HL-60 (cell line): ENCODE data around the gene SLC45A1.

Experiments
- CTCF ChIP-seq: IDR thresholded peaks from one replicate; pipeline ENCODE4 v1.5.1; 2011; ENCODE audit warnings: low read length, control low read depth, inconsistent platforms; ENCODE audit not compliant: insufficient read depth
- POLR2AphosphoS5 ChIP-seq: IDR thresholded peaks from 2 replicates; pipeline ENCODE4 v1.6.1; 2012; ENCODE audit warnings: low read depth
- REST ChIP-seq: IDR thresholded peaks from 2 replicates; pipeline ENCODE4 v1.6.1; 2012; ENCODE audit warnings: low read depth; ENCODE audit not compliant: insufficient replicate concordance

DNA sequence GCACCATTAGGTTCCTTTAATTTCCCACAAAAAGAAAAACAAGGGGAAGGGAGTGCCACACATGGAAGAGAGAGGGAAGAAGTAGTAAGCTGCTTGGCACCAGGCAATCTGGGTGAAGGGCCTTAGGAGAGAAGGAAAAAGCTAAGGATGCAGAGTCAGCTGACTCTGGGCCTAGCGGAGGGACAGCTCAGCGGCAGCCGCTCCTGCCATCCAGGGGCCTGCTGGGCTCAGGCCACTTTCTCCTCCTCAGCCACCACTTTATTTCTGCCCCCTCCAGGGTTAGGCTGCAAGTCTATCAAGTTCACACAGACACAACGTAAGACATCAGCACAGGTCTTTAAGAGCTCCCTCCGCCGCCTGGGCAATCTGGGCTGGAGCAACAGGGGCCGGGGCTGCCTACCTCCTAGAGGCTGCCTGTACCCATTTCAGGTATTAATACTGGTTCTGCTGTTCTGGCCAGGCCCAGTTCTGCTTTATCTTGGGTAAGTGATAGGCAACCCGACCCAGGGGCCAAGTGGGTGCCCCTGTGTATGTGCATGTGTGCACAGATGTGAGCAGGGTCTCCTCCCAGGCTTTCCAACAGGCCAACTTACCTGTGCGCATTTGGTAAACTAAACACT lies 53.6 kb downstream of the SLC45A1 start:
- TF ChIP-seq CTCF (no peak), REST (no peak), POLR2AphosphoS5 (no peak)
